HG02981 (cell line): ENCODE results near the gene IL3RA.
A peak's percentile ranks its signal among the peaks of the same experiment; 100 is the strongest.

ENCODE experiments used
- ATAC-seq: cut with Tn5 transposase; IDR thresholded peaks from one replicate; pipeline ENCODE4 v1.9.1; 2021; ENCODE audit warnings: mild to moderate bottlenecking, moderate library complexity; ENCODE audit not compliant: unreplicated experiment

IL3RA gene

DNA sequence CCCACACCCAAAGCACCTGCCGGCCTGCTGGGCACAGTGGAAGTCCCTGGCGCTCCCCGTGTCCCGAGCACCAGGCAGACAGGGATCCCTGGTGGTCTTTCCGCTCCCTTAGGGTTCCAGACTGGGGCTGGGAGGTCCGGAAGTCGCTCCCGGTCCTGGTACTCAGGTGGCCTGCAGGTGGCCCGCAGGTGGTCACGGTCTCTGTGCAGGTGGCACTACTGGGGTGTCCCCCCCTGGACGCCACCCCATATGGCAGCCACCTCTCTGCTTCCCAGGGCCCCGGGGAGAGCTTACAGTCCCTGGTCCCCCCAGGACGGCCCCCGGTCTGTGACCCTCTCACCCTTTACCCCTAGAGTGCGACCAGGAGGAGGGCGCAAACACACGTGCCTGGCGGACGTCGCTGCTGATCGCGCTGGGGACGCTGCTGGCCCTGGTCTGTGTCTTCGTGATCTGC lies 41.7 kb downstream of the IL3RA start:
- ATAC-seq, result no peak

DNA sequence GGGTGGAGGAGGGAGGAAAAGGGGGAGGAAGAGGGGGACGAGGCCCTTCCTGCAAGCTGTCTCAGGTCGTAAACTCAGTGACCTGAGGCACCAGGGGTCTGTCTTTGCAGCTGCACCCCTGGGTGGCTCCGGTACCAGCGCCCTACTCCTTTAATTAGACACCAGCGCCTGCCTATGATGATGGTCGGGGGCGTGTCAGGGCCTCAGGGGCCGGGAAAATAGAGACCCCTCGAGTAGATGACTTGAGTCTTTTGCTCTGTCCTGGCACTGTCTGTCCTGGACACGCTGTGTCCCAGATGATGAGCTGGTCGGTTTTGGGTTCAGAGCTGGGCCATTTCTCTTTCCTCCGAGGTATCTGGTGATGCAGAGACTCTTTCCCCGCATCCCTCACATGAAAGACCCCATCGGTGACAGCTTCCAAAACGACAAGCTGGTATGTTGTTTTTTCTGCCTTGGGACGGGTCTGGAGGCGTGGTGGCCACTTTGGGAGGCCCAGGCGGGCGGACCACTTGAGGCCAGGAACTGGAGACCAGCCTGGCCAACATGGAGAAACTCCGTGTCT lies 44.2 kb downstream of the IL3RA start:
- no peak for ATAC-seq

DNA sequence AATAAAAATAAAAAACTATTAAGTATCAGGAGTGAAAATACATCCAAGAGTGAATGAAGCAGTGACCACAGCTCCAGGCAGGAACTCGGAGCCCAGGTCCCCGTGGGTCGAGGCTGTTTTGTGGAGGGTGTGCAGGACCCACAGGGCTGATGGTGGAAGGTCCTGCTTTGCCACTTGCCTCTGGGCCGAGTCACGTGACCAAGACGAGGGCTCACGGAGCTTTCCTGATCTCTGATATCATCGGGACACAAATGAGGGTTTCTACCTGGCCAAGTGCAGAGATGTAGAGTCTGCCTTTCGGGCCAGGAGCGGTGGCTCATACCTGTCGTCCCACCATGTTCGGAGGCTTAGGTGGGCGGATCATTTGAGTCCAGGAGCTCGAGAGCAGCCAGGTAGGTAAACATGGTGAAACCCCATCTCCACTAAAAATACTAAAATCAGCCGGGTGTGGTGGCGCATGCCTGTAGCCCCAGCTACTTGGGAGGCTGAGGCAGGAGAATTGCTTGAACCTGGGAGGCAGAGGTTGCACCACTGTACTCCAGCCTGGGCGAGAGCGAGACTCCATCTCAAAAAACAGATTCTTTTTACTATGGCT lies 48.2 kb downstream of the IL3RA start:
- no peak for ATAC-seq

DNA sequence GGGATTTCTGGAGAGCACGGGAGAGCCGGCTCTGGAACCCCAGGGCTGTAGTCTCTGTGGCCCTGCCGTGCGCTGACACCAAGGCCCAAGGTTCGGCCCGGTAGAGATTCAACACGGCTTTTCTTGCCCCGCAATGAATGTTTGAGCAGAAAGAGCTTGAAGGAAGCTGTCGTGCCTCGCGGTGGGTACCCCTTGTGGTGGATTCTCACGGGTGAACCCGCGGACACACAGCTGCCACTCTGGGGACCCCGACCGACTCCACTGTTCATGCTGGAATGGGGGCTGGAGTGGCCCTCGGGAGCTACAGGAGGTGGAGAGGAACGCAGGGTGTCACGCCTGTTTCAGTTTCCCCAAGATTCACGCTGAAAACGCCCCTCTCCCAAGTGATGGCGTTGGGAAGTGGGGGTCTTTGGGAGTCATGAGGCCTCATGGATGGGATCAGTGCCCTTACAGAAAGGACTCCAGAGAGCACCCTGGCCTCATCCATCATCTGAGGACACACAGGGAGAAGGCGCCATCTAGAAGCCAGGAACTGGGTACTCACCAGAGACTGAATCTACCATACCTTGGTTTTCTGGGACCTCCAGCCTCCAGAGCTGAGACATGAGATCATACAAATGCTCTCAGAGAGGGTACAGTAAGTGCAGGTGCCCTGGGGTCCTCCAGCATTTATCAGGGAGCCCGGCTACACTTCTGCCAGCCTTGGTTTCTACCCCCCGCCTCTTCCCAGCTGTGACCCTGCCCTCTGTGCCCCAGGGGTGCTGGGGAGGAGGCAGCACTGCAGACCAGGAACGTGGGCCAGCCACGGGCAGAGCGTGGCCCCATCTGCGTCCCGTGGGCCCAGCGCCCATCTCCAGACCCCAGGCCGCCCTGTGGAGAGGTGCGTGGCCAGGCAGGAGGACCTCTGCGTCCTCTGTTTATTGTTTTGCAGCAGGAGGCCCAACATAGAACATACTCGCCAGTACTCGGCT lies 49.0 kb downstream of the IL3RA start:
- no peak for ATAC-seq

DNA sequence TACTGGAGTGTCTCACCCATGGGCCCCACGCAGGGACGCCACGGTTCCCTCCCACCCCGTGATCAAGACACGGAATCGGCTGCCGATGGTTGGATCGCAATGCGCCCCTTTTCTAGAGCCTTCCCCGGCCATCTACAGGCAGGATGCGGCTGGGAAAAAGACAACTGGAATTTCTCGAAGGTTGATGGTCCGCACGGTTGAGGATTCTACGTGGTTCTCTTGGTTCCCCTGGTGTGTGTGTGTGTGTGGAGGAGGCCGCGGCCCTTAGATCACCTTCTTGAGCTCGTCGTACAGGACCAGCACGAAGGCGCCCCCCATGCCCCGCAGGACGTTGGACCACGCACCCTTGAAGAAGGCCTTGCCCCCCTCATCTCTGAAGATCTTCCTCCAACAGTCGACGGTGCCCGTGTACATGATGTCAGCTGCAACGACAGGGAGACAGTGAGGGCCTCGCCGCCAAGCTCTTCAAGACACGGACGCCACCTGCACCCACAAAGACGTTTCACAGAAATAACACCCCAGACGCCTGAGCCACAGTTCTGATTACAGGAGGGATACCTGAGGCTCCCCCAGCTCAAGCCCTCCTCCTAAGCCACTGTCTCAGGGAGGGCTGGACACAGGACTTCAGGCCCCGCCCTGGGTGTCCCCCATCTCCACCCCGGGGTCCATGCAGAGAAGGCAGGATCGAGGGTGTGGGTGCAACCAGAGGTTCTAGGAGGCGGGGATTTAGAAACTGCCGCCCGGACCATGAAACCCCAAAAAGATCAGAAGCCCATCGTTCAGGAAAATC lies 49.9 kb downstream of the IL3RA start:
- ATAC-seq, result no peak

DNA sequence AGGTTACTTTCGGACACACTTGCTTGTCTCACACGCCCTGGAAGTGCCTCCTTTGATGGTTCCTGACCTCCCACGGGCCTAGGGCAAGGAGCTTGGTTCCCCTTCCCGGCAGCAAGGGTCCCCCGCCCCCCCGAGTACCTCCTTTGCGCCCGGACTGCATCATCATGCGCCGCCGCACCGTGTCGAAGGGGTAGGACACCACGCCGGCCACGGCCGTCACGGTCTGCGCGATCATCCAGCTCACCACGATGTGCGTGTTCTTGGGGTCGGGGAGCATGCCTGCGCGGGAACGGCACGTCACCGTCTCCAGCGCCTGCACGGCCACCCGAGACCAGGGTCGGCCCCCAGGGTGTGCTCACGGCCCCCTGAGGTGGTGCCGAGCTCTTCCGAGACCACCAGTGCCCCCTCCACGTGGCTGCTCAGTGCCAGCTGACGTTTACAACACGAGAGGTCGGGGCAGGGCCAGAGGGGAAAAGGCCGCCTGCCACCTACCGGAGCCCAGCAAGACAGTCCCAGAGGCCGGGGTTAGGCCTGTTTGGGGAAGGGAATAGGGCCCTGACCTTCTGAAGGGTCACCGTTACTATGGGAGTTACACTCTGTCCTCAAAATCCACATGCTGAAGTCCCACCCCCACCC lies 50.7 kb downstream of the IL3RA start:
- no peak for ATAC-seq

DNA sequence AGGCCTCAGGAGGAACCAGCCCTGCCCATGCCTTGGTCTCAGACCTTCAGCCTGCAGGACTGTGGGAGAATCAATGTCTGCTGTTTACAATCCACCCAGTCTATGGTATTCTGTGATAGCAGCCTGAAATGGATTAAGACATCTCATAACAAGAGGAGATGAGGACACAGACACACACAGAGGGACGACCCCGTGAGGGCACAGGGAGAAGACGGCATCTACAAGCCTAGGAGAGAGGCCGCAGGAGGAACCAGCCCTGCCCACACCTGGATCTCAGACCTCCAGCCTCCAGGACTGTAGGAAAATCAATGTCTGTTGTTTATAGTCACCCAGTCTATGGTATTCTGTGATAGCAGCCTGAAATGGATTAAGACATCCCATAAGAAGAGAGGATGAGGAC lies 52.1 kb downstream of the IL3RA start:
- ATAC-seq, result no peak

DNA sequence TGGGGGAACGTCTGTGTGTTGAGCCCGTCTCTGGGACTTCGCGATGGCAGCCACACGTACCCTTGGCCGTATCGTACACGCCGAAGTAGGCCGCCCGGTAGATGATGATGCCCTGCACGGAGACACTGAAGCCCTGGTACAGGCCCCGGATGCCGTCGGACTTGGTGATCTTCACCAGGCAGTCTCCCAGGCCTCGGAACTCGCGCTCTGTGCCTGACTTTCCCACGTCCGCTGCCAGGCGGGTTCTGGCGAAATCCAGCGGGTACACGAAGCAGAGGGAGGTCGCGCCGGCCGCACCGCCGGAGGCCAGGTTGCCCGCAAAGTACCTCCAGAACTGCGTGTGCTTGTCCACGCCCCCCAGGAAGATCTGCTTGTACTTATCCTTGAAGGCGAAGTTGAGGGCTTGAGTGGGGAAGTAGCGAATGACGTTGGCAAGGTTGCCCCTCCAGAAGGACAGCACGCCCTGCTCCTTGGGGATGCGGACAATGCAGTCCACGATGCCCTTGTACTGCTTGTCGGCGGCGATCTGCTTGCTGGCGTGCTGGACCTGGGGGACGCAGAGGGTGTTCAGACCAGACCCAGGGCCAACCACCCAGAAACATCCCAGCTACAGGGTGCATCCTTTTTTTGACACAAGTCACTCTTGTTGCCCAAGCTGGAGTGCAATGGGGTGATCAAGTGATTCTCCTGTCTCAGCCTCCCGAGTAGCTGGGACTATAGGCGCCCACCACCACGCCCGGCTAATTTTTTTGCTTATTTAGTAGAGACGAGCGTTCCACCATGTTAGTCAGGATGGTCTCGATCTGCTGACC lies 52.8 kb downstream of the IL3RA start:
- no peak for ATAC-seq

DNA sequence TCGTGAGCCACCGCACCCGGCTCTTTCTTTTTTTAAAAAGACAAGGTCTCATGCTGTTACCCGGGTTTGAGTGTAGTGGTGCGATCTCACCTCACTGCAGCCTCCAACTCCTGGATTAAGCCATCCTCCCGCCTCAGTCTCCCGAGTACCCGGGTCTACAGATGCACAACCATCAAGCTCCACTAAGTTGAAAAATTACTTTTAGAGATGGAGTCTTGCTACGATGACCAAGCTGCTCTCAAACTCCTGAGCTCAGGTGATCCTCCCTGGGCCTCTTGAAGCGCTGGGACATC lies 53.4 kb downstream of the IL3RA start:
- ATAC-seq, result no peak

DNA sequence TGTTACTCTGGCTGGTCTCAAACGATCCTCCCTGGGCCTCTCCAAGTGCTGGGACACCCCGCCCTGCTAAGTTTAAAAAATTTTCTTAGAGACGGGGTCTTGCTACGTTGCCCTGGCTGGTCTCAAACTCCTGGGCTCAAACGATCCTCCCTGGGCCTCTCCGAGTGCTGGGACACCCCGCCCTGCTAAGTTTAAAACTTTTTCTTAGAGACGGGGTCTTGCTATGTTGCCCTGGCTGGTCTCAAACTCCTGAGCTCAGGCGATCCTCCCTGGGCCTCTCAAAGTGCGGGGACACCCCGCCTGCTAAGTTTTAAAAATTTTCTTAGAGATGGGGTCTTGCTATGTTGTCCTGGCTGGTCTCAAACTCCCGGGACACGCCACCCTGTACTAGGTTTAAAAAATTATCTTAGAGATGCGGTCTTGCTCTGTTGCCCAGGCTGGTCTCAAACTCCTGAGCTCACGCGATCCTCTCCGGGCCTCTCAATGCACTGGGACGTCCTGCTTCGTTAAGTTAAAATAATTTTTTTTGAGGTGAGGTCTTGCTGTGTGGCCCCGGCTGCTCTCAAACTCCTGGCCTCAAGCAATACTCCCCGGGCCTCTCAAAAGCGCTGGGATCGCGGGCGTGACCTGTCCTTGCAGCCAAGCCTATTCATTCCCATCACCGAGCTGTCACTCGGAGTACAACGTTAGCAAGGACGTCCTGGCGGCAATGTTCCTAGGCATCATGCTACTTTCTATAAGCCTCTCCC lies 54.2 kb downstream of the IL3RA start:
- ATAC-seq, result no peak

DNA sequence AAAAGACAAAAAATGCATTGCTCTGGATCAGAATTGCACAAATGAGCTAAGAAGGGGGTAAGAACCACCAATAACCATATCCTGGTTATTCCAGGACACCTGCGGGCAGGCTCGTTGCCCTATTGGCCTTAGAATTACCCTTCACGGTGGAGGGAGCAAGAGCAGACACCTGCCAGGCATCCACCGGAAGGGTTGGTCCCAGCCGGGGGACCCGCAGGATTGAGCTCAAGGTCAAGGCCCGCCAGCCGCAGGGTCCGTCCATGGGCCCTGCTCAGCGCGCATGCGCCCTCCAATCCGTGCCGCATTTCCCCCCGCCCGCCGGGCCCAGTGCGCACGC lies 54.8 kb downstream of the IL3RA start:
- ATAC-seq, result peak; percentile 29

DNA sequence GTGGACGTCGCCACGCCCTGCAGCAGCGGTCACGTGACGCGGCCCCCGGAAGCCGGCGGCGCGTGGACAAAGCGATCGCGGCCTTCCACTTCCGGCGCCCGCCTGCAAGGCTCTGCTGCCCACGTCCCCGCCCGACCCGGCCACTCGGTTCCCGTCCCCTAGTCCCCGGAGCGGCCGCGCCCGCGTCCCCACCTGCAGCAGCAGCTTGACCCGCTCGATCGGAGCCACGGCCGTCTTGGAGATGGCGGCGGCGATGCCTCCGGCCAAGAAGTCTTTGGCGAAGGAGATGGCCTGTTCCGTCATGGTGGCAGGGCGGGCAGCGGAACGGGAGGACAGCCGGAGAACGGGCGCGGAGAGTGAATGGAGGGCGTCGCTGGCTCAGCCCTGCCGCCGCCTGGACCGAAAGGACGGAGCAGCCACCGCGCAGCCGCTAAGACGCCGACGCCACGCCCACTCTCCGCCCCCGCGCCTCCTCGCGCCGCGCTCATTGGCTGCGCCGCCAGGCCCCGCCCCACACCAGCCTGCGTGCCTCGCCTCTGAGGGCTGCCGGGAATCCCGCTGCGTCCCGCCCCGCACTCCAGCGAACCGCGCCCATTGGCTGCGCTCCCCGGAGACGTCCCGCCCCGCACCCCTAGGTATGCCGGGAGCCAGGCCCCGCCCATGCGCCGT lies 55.3 kb downstream of the IL3RA start, which contains the start of gene SLC25A6:
Gene SLC25A6, minus strand, starts transcription at position 407 of the 669 bp plus-strand sequence. Its CDS starts 104 bp downstream, at position 303.
- peak; percentile 91 for ATAC-seq

DNA sequence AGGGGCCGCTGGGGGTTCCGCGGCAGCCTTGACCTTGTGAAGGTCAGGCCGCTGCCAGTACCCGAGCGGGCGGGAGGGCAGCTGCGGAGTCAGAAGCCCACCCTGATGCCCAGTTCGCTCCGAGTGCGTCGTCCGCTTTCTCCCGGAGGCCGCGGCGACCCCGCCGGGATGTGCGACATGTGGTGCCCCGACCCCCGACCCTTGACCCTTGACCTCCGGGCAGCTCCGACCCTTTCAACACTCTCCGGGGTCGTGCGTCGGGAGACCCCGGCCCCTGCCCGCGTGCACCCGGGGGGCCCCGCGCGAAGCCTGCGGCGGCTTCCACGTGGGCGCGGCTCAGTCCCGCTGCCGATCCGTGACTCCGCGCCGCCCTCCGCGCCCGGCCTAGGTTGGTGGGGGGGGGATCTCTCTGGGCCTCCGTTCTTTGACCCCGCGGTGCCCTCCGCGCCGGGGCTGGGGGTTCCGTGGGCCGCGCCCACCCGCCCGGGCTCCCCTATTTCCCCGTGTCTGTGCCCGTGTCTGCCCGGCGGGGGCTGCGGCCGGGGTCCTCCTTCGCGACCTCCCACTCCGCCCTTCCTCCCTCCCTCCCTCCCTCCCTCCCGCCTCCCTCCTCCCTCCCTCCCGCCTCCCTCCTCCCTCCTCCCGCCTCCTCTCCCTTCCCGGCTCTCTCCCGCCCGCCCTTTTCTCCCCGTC lies 55.9 kb downstream of the IL3RA start:
- peak; percentile 27 for ATAC-seq

DNA sequence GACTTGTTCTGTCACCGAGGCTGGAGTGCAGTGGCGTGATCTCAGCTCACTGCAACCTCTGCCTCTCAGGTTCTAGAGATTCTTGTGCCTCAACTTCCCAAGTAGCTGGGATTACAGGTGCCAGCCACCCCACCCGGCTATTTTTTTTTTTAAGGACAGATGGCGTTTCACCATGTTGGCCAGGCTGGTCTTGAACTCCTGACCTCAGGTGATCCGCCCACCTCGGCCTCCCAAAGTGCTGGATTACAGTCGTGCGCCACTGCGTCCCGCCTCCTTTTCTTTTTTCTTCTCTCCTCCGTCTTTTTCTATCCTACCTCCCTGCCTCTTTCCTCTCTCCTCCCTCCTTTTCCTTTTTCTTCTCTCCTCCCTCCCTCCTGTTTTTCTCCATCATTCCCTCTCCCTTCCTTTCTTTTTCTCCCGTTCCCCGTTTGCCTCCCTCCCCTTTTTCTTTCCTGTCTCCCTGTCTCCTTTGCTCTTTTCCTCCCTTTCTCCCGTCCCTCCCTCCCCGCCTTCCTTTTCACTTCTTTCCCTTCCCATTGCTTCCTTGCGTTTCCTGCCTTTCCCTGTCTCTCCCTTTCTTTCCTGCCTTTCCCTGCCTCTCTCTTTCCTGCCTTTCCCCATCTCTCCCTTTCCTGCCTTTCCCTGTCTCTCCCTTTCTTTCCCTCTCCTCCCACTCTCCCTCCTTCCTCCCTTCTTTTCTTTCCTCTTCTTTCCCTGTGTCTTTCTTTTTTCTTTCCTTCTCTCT lies 57.5 kb downstream of the IL3RA start:
- ATAC-seq, result no peak

DNA sequence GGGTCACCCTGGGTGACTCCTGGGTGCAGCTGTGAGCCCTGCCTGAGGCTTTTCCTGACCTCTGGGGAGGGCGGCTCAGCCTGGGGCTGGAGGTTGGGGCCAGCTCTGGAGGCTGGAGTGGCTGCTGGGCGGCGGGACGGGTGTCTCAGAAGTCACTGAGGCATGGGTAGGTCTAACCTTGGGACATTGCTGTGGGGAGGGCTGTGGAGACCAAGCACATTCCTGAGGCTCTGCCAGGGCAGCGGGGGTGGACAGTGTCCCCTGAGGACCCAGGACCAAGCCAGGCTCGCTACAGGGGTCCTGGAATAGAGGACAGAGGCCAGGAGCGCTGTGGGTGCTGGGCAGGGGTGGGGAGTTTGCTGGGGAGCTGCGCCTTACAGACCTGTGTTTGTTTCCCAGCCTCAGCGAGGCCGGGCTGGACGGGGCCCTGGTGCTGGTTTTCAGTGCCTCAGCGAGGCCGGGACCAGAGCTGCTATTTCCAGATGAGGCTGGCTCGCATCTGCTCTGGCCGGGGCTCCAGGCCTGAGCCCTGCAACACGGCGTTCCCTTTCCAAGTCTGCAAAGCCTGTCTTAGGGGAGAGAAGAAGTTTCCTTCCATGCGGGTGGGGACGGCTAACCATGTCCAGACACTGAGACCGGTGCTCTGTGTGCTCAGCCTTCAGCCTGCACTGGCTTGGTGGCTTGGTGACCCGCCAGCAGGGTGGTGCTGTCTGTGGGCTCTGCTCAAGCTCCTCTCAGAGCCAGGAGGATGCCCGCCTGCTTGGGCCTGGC lies 58.3 kb downstream of the IL3RA start:
- ATAC-seq, result no peak

DNA sequence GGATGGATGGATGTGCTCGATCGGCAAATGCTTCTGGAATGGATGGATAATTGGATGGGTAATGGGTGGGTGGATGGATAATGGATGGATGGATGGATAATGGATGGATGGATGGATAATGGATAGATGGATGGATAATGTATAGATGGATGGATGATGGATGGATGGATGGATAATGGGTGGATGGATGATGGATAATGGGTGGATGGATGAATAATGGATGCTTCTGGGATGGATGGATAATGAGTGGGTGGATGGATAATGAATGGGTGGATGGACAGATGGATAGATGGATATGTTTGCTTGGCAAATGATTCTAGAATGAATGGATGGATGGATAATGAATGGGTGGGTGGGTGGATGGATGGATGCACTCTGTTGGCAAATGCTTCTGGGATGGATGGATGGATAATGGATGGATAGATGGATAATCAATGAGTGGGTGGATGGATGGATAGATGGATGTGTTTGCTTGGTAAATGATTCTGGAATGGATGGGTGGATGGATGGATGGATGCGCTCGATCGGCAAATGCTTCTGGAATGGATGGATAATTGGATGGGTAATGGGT lies 59.1 kb downstream of the IL3RA start:
- ATAC-seq, result no peak
